Trophoblast cell (in vitro differentiated cells and primary cell): ENCODE measurements around the gene GABRG3.

Source experiments
- DNase-seq, 2 donors: peaks; one replicate each; pipeline ENCODE4 v3.0.0-alpha.2; 2016
- H2AFZ ChIP-seq: 2 replicates; pipeline ENCODE4 v1.6.1; 2013; ENCODE audit warnings: low read length, moderate library complexity, mild to moderate bottlenecking; ENCODE audit not compliant: insufficient read depth, poor library complexity
- H2AK5ac ChIP-seq: 2 replicates; pipeline ENCODE4 v1.6.1; 2013; ENCODE audit warnings: mild to moderate bottlenecking, low read length
- H2BK120ac ChIP-seq: 2 replicates; pipeline ENCODE4 v1.6.1; 2013; ENCODE audit warnings: low read length, mild to moderate bottlenecking, moderate library complexity; ENCODE audit not compliant: insufficient read depth, poor library complexity
- H2BK12ac ChIP-seq: 2 replicates; pipeline ENCODE4 v1.6.1; 2013; ENCODE audit warnings: mild to moderate bottlenecking, low read length, moderate library complexity
- H2BK5ac ChIP-seq: 2 replicates; pipeline ENCODE4 v1.6.1; 2013; ENCODE audit warnings: low read length, low read depth, moderate library complexity, mild to moderate bottlenecking; ENCODE audit not compliant: poor library complexity
- H3K14ac ChIP-seq: 2 replicates; pipeline ENCODE4 v1.6.1; 2013; ENCODE audit warnings: mild to moderate bottlenecking, low read length
- H3K18ac ChIP-seq: 2 replicates; pipeline ENCODE4 v1.6.1; 2013; ENCODE audit warnings: mild to moderate bottlenecking, low read length
- H3K23ac ChIP-seq: 2 replicates; pipeline ENCODE4 v1.6.1; 2013; ENCODE audit warnings: low read length
- H3K27ac ChIP-seq: 2 replicates; pipeline ENCODE4 v1.5.1; 2013; ENCODE audit warnings: low read depth, mild to moderate bottlenecking, inconsistent platforms, low read length, moderate library complexity
- H3K27me3 ChIP-seq: 2 replicates; pipeline ENCODE4 v1.6.1; 2013; ENCODE audit warnings: inconsistent platforms, mild to moderate bottlenecking, low read length, moderate library complexity; ENCODE audit not compliant: insufficient read depth
- H3K36me3 ChIP-seq, 2 experiments: 1 replicate in 1 of 2; 2 replicates in 1 of 2; pipeline ENCODE4 v1.6.1; 2013; ENCODE audit warnings: low read length in 2 of 2, mild to moderate bottlenecking in 2 of 2, moderate library complexity in 1 of 2; ENCODE audit not compliant: insufficient read depth in 2 of 2, control insufficient read depth in 1 of 2
- H3K4ac ChIP-seq: 2 replicates; pipeline ENCODE4 v1.6.1; 2013; ENCODE audit warnings: low read depth, mild to moderate bottlenecking, low read length, moderate library complexity
- H3K4me1 ChIP-seq, 2 experiments: 1 replicate in 1 of 2; 2 replicates in 1 of 2; pipeline ENCODE4 v1.6.1; 2013; ENCODE audit warnings: low read length in 2 of 2, mild to moderate bottlenecking in 2 of 2, moderate library complexity in 1 of 2; ENCODE audit not compliant: insufficient read depth in 2 of 2, control insufficient read depth in 1 of 2
- H3K4me2 ChIP-seq: 2 replicates; pipeline ENCODE4 v1.6.1; 2013; ENCODE audit warnings: inconsistent platforms, mild to moderate bottlenecking, low read length, moderate library complexity
- H3K4me3 ChIP-seq: 2 replicates; pipeline ENCODE4 v1.5.1; 2013; ENCODE audit warnings: mild to moderate bottlenecking, low read depth, low read length, inconsistent platforms
- H3K79me1 ChIP-seq: one replicate; pipeline ENCODE4 v1.6.1; 2013; ENCODE audit warnings: low read length
- H3K79me2 ChIP-seq: 2 replicates; pipeline ENCODE4 v1.6.1; 2013; ENCODE audit warnings: low read length, mild to moderate bottlenecking; ENCODE audit not compliant: control insufficient read depth, insufficient read depth, poor library complexity
- H3K9ac ChIP-seq: 2 replicates; pipeline ENCODE4 v1.6.1; 2013; ENCODE audit warnings: mild to moderate bottlenecking, low read length
- H3K9me3 ChIP-seq: 2 replicates; pipeline ENCODE4 v1.6.1; 2013; ENCODE audit warnings: low read depth, mild to moderate bottlenecking, control low read depth, inconsistent platforms, low read length; ENCODE audit not compliant: insufficient read depth
- H4K12ac ChIP-seq: 2 replicates; pipeline ENCODE4 v1.6.1; 2013; ENCODE audit warnings: low read depth, mild to moderate bottlenecking, low read length, moderate library complexity
- H4K8ac ChIP-seq: 2 replicates; pipeline ENCODE4 v1.6.1; 2013; ENCODE audit warnings: low read depth, mild to moderate bottlenecking, low read length, moderate library complexity
- H4K91ac ChIP-seq: one replicate; pipeline ENCODE4 v1.6.1; 2013; ENCODE audit warnings: low read depth, mild to moderate bottlenecking, low read length, moderate library complexity
- whole genome bisulfite sequencing: extraction: QIAGEN DNeasy Blood & Tissue Kit; methylation state at CpG from one replicate; pipeline ENCODE4 v1.1.7; 2013; ENCODE audit warnings: missing lambda C conversion rate; ENCODE audit not compliant: insufficient read length, insufficient coverage; ENCODE audit errors: extremely low coverage; 5-methylcytosine and 5-hydroxymethylcytosine counted together

Gene GABRG3

DNA sequence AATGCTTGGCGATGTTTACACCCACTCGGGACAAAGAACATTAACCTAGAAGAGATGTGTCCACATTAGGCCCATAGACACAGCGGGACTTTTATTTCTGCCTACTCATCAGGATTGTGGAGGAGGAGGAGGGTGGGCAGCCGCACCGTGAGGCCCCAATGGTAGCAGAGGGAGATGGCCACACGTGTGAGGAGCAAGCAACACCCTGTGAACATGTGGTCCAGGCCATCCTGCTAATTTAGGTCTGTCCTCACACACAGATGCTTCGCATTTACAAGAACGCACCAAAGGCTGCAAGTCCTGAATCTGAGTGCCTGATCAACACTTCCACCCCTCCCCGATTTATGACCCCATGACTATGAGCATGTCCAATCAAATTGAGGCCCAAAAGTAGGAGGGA lies 560.0 kb downstream of the GABRG3 start:
- H3K4me1 ChIP-seq, result no peaks in the 10 kb centered on the region
- H2AFZ ChIP-seq, result no peak overlapping the region
- no peak overlapping the region for H3K27ac ChIP-seq
- no peaks in the 10 kb centered on the region for H3K36me3 ChIP-seq
- no peak overlapping the region for H3K4me2 ChIP-seq
- no peaks in the 10 kb centered on the region for H3K27me3 ChIP-seq
- no peak overlapping the region for H2AK5ac ChIP-seq
- no peak overlapping the region for H2BK5ac ChIP-seq
- no peak overlapping the region for H3K4me3 ChIP-seq
- H2BK120ac ChIP-seq, result no peak overlapping the region
- no peak overlapping the region for H3K4ac ChIP-seq
- H3K18ac ChIP-seq, result no peak overlapping the region
- H3K14ac ChIP-seq, result no peak overlapping the region
- no peaks in the 10 kb centered on the region for H3K79me1 ChIP-seq
- no peak overlapping the region for H4K8ac ChIP-seq
- no peak overlapping the region for H3K9ac ChIP-seq
- no CpG with 5 or more reads among the region's 9 CpGs for WGBS
- H3K79me2 ChIP-seq, result no peaks in the 10 kb centered on the region
- H2BK12ac ChIP-seq, result no peak overlapping the region
- H3K9me3 ChIP-seq, result no peaks in the 10 kb centered on the region
- H4K91ac ChIP-seq, result no peak overlapping the region
- no peak for DNase-seq
- H3K23ac ChIP-seq, result no peak overlapping the region
- no peak overlapping the region for H4K12ac ChIP-seq

DNA sequence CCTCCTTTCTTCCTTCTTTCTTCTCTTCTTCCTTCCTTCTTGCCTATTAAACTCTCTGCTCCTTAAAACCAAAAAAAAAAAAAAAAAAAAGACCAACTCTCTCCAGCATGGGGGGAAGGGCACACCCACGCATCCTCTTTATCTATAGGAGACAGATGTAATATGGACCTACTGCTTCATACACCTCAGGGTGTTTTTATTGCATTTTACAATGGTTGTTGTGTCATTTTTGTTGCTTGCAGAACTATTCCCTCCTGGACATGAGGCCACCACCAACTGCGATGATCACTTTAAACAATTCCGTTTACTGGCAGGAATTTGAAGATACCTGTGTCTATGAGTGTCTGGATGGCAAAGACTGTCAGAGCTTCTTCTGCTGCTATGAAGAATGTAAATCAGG lies 561.4 kb downstream of the GABRG3 start:
- DNase-seq, result no peak
- Histone ChIP-seq H3K27ac (no peak overlapping the region), H3K4me2 (no peak overlapping the region), H4K12ac (no peak overlapping the region), H3K4me1 (no peaks in the 10 kb centered on the region), H2AK5ac (no peak overlapping the region), H3K18ac (no peak overlapping the region), H3K9me3 (no peaks in the 10 kb centered on the region), H2BK5ac (no peak overlapping the region), H4K8ac (no peak overlapping the region), H3K9ac (no peak overlapping the region), H2BK120ac (no peak overlapping the region), H3K4me3 (no peak overlapping the region), H3K14ac (no peak overlapping the region), H3K27me3 (no peaks in the 10 kb centered on the region), H3K36me3 (no peaks in the 10 kb centered on the region), H2BK12ac (no peak overlapping the region), H2AFZ (no peak overlapping the region), H3K23ac (no peak overlapping the region), H4K91ac (no peak overlapping the region), H3K79me1 (no peaks in the 10 kb centered on the region), H3K79me2 (no peaks in the 10 kb centered on the region), H3K4ac (no peak overlapping the region)
- WGBS, result no CpG with 5 or more reads among the region's 3 CpGs

DNA sequence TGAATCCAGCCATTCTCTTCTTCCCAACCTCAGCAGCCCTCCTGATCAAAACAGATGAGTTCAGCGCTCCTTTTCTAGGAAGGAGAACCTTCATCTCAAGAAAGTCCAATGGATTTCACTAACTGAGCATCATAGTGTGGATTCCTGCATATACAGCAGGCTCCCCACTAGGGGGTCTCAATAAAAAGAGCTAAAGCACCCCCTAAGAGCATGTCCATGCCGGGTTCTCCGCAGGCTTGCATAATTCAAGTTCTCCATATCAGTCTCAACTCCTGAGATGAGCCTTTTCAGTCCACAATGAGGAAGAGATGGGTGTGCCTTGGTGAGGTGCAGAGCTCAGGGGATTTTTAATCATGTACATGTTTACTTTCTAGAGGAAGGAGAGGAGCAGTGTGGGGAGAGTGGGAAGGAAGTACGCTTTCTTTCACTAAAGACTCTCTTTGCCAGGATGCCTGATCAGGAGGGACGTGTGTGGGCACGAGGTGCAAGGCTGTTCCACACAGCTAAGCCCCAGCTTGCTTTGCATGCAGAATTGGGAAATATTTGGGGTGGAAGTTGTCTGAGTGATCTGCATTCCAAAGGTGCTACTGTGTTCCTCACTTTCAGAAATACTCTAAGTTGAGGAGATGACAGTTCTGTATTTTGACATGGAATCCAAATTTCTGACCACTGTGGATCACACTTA lies 564.6 kb downstream of the GABRG3 start:
- Histone ChIP-seq H3K9ac (no peak overlapping the region), H3K79me1 (no peaks in the 10 kb centered on the region), H4K8ac (no peak overlapping the region), H3K27ac (no peak overlapping the region), H3K18ac (no peak overlapping the region), H2BK5ac (no peak overlapping the region), H3K27me3 (no peaks in the 10 kb centered on the region), H2BK120ac (no peak overlapping the region), H4K12ac (no peak overlapping the region), H3K23ac (no peak overlapping the region), H2AFZ (no peak overlapping the region), H3K4me1 (no peaks in the 10 kb centered on the region), H2AK5ac (no peak overlapping the region), H3K4me2 (no peak overlapping the region), H3K14ac (no peak overlapping the region), H3K9me3 (no peaks in the 10 kb centered on the region), H2BK12ac (no peak overlapping the region), H3K79me2 (no peaks in the 10 kb centered on the region), H4K91ac (no peak overlapping the region), H3K36me3 (no peaks in the 10 kb centered on the region), H3K4ac (no peak overlapping the region), H3K4me3 (no peak overlapping the region)
- WGBS, result no CpG with 5 or more reads among the region's 6 CpGs
- no peak for DNase-seq

DNA sequence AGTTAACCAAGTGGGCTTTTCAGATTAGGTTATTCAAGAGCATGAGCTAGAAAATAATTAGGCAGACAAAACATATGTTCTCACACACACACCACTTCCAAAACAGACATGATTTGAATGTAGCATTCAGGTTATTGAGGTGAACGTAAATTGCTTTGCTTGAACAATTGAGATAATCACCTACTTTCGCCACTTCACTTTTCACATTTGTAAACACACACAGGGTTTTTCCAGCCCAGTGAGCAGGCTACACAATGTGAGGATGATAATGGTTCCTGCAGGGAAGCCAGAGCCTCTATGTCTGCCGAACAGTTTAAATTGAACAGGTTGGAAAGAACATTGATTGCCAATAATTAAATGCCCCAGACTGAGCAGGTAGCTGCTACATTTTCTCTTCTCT lies 567.3 kb downstream of the GABRG3 start:
- Histone ChIP-seq H2AK5ac (no peak overlapping the region), H3K9me3 (peaks cover 4% of the 10 kb centered on the region), H2BK12ac (no peak overlapping the region), H3K18ac (no peak overlapping the region), H3K9ac (no peak overlapping the region), H4K12ac (no peak overlapping the region), H3K27ac (no peak overlapping the region), H3K23ac (no peak overlapping the region), H3K14ac (no peak overlapping the region), H3K36me3 (no peaks in the 10 kb centered on the region), H2AFZ (no peak overlapping the region), H4K91ac (no peak overlapping the region), H3K27me3 (no peaks in the 10 kb centered on the region), H2BK5ac (no peak overlapping the region), H3K79me1 (no peaks in the 10 kb centered on the region), H3K4ac (no peak overlapping the region), H3K4me3 (no peak overlapping the region), H3K4me1 (no peaks in the 10 kb centered on the region), H2BK120ac (no peak overlapping the region), H3K4me2 (no peak overlapping the region), H4K8ac (no peak overlapping the region), H3K79me2 (no peaks in the 10 kb centered on the region)
- no peak for DNase-seq
- WGBS, result no CpG with 5 or more reads among the region's 3 CpGs
